WERI-Rb-1 (cell line): ENCODE data around the gene ATG4C.
"Not testable (repeated sequence)": the region's sequence is repeated elsewhere in the genome, so short reads cannot be mapped to it uniquely, and the experiment has no call there.

ENCODE experiments used
- DNase-seq: peaks from one replicate; pipeline ENCODE4 v3.0.0-alpha.2; 2020
- H3K27ac ChIP-seq: fragments of 250-450 bp; sonication (Bioruptor Pico); 2 replicates; pipeline ENCODE4 v1.5.1; 2020; ENCODE audit warnings: mild to moderate bottlenecking, moderate library complexity
- H3K27me3 ChIP-seq: fragments of 250-450 bp; sonication (Bioruptor Pico); 2 replicates; pipeline ENCODE4 v1.5.1; 2021; ENCODE audit warnings: mild to moderate bottlenecking, low read depth, moderate library complexity; ENCODE audit not compliant: insufficient read depth, severe bottlenecking
- H3K36me3 ChIP-seq: fragments of 250-450 bp; sonication (Bioruptor Pico); 2 replicates; pipeline ENCODE4 v1.5.1; 2020; ENCODE audit warnings: mild to moderate bottlenecking, moderate library complexity
- H3K4me3 ChIP-seq: 2 replicates; pipeline ENCODE4 v1.5.1; 2011; ENCODE audit warnings: low read depth, mild to moderate bottlenecking, control low read depth, low read length
- H3K9me3 ChIP-seq: fragments of 250-450 bp; sonication (Bioruptor Pico); 2 replicates; pipeline ENCODE4 v1.5.1; 2021; ENCODE audit warnings: mild to moderate bottlenecking, moderate library complexity; ENCODE audit not compliant: severe bottlenecking
- CTCF ChIP-seq: IDR thresholded peaks from 2 replicates; pipeline ENCODE4 v1.5.1; 2011; ENCODE audit warnings: low read depth, mild to moderate bottlenecking, control low read depth, inconsistent platforms, low read length

ATG4C gene

GRCh38 chr1:62783736-62784508 lies at the start of gene ATG4C:
Gene ATG4C, plus strand, starts transcription at chr1:62784132. Its CDS starts 19,655 bp downstream, at chr1:62803787.
- no peak for TF ChIP-seq CTCF
- H3K4me3 ChIP-seq, result peak within 1 kb of the TSS; percentile 59
- no peaks in the 10 kb centered on the region for H3K9me3 ChIP-seq
- H3K27ac ChIP-seq, result peak within 1 kb of the TSS; percentile 97
- H3K36me3 ChIP-seq, result peaks cover 3% of the 10 kb centered on the region; the same call in 1 of the 2 replicates
- DNase-seq, result peak; percentile 97
- H3K27me3 ChIP-seq, result no peaks in the 10 kb centered on the region

DNA sequence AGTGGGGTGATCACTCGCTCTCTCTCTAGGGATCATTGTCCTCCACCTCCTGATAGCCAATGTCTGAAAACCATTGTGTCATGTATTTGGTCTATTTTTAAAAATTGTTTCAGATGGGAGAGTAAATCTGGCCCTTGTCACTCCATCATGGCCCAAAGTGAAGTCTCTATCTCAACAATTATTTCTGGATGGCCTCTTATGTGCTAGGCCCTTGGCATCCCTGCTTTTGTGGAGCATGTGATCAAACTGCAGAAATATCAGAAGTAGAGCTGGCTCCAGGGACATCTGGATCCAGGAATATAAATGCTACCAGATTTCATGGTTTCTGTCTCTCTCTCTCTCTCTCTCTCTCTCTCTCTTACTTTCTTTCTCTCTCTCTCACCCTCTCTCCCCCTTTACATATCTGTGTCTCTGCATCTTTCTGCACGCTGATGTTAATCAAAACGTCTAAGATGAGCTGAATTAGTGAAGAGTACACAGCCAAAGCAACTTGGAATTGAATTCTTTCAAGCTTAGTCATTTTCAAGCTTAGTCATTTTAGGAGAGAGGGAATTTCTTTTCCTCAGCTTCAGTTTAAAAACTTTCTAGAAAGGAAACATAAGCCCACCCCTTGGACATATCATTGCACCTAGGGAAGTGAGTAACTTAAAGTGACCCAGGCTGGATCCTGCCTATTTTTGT lies 48.3 kb upstream of the ATG4C start:
- Histone ChIP-seq H3K4me3 (no peak overlapping the region), H3K27me3 (no peaks in the 10 kb centered on the region), H3K36me3 (no peaks in the 10 kb centered on the region), H3K27ac (no peak overlapping the region), H3K9me3 (no peaks in the 10 kb centered on the region)
- TF ChIP-seq CTCF, result no peak
- DNase-seq, result no peak

- not testable (repeated sequence) for H3K36me3 ChIP-seq, H3K4me3 ChIP-seq, H3K27me3 ChIP-seq, H3K27ac ChIP-seq, DNase-seq, H3K9me3 ChIP-seq
Observed at GRCh38 chr1:62740701-62741100, 43.2 kb upstream of the ATG4C start.

- Histone ChIP-seq H3K27ac (no peak overlapping the region), H3K27me3 (no peaks in the 10 kb centered on the region), H3K4me3 (no peak overlapping the region), H3K9me3 (no peaks in the 10 kb centered on the region), H3K36me3 (no peaks in the 10 kb centered on the region)
- DNase-seq, result no peak
- no peak for TF ChIP-seq CTCF
Observed at GRCh38 chr1:62744611-62745577, 39.0 kb upstream of the ATG4C start.

GRCh38 chr1:62746086-62746808 lies 37.7 kb upstream of the ATG4C start:
- DNase-seq, result no peak
- H3K36me3 ChIP-seq, result no peaks in the 10 kb centered on the region
- no peaks in the 10 kb centered on the region for H3K27me3 ChIP-seq
- H3K27ac ChIP-seq, result no peak overlapping the region
- no peaks in the 10 kb centered on the region for H3K9me3 ChIP-seq
- TF ChIP-seq CTCF, result peak; percentile 35; the same call in 1 of the 2 replicates
- no peak overlapping the region for H3K4me3 ChIP-seq
